Cardiac fibroblast (primary cell): Measurements from ENCODE around the gene TSPAN1.

Experiments used
- DNase-seq, 2 donors: peaks; one replicate each; pipeline versions ENCODE4 v3.0.0 to v3.0.0-alpha.2; 2010; ENCODE audit warnings: low read depth in 2 of 2
- H3K4me3 ChIP-seq, 2 donors: replicated peaks in 1 of 2; 1 replicate in 1 of 2; 2 replicates in 1 of 2; pipeline ENCODE4 v1.5.1; 2011; ENCODE audit warnings: low read depth in 2 of 2, low read length in 2 of 2, mild to moderate bottlenecking in 2 of 2, moderate library complexity in 1 of 2
- CTCF ChIP-seq: IDR thresholded peaks from one replicate; pipeline ENCODE4 v1.5.1; 2011; ENCODE audit warnings: low read depth, mild to moderate bottlenecking, low read length, inconsistent platforms

TSPAN1 gene

GRCh38 chr1:46184920-46185658, 10.2 kb downstream of the TSPAN1 start:
- no peak for DNase-seq
- no peak overlapping the region for H3K4me3 ChIP-seq
- TF ChIP-seq CTCF: no peak

DNA sequence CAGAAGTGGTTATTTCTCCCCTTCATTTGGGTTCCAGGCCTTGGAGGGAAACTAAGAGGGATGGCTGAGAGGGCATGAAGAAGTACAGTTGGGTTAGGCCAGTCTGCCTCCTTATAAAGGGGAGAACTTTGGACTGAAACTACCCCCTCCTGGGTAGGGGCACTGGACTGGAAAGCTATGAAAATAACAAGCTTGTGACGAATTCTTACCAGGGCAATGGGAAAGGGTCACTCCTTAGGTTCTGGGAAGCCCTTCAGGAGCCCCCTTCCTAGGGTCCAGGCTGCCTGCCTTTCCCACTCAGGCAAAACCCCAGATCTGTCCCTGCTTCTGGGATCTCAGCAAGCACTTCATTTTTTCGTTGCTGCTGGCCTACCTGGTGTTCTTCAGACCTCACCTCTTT, 11.2 kb downstream of the TSPAN1 start:
- DNase-seq: no peak
- H3K4me3 ChIP-seq: no peak overlapping the region
- TF ChIP-seq CTCF: no peak

DNA sequence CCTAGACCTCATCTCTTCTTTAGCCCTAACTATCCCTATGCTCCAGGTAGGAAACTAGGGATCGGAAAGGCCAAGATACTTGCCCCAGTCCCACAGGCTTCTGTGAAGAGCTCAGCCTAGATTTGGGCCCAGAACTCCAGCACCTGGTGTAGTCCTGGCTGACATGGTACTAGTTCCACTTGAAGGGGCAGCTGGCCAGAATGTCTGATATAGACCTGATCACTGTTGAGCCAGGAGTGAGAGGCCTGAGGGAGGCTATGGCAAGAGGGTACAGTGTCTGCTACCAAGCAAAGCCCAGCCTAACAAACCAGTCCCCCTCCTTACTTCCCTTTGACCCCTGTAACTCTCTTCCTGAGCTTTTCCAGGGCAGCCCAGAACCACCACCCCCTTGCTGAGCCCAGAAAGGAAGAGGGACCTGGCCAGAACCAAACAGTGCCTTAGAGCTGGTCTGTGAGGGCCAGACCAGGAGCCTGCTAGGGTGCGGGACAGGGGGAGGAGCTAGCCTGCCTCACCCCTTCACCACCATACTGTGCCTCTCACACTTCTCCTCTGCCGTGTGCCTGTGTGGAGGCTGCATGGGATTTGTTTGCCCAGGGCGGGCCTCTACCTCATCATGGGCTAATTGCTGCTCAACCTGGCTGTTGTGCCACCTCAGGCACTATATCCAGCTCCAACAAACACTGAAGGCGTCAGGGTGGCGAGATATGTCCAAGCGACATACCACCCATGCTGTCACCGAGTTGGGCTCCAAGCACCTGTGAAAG, 12.4 kb downstream of the TSPAN1 start:
- H3K4me3 ChIP-seq: no peak overlapping the region
- no peak for TF ChIP-seq CTCF
- DNase-seq: no peak

DNA sequence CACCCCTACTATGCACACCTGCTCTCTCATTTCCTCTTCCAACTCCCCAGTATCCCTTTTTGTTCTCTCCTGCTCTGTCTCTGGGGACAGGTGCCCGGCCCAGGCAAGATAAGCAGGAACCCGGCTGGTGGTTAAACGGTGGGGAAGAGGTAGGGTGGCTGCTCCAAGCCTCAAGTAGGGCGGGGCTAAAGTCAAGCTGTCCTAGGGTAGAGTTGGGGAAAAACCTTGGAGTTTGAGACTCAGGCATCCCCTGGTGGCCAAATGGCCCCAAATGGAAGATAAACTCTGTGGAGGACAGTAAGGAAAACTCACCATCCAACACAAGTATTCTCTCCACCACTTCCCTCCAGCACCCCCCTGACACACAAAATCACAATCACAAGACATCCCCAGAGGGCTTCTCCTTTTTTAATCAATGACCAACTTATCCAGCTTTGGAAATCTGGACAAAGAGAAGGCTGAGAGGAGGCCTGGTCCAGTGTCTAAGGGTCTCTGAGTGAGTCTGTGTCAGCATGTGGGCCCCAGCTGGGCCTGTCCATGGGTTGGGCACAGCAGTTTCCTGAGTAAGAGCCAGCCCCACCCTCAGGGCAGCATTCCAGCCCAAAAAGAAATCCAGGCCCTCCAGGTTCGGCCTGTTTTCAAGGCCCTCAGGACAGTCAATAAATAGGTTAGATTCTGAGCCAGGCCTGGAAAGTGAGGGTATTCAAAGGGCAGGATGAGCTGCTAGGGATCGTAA, 13.6 kb downstream of the TSPAN1 start:
- no peak overlapping the region for H3K4me3 ChIP-seq
- no peak for TF ChIP-seq CTCF
- DNase-seq: no peak

GRCh38 chr1:46190539-46190938, 15.7 kb downstream of the TSPAN1 start:
- DNase-seq: no peak
- H3K4me3 ChIP-seq: no peak overlapping the region
- no peak for TF ChIP-seq CTCF

DNA sequence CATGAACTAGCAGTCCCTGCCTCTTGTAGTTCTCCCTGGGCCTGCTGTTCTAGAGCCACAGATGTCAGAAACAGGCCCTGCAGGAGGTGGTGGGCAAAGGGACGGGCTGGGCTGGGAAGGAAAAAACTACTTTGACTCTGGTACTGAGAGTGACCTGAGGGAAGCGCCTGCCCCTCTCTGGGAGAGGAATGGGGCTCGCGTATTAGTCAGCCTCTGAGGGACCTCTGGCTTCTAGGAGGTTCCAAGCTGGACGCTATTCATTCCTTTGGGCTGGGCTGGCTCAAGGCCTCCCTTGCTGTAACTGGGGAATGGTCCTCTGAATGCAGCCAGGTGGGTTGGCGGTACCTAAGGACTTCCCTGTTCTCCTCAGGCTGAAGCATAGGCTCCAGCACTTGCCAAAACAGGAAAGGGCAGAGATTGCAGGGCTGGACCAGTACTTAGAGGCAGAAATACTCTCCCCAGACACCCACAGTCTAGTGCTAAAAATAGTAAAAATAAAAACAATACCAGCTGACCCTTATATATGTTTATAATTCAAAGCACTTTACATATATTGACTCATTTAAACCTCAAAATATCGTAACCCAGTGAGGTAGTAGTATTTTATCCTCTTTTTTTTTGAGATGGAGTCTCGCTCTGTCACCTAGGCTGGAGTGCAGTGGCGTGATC, 16.3 kb downstream of the TSPAN1 start:
- no peak for TF ChIP-seq CTCF

More for the DNA sequence above, 16.3 kb downstream of the TSPAN1 start:
- H3K4me3 ChIP-seq: no peak overlapping the region
- no peak for DNase-seq
